Prostate gland (tissue), 2 donors: ENCODE measurements around the gene TMC1.

Experiments used
- POLR2AphosphoS5 ChIP-seq: sonication (generic); formaldehyde crosslinking; IDR thresholded peaks from one replicate; pipeline ENCODE4 v1.6.1; 2017; ENCODE audit warnings: antibody characterized with exemption
- TF ChIP-seq, protein P1 (sequence below), 4 experiments: fragments of 200-600 bp in 2 of 4; fragments of 450-650 bp in 2 of 4; sonication (generic) in 2 of 4; IDR thresholded peaks; 1 replicate in 3 of 4; 2 replicates in 1 of 4; pipeline ENCODE4 v1.5.1; 2016 to 2019; ENCODE audit warnings: antibody characterized with exemption in 4 of 4, mild to moderate bottlenecking in 2 of 4, moderate library complexity in 2 of 4

DNA sequence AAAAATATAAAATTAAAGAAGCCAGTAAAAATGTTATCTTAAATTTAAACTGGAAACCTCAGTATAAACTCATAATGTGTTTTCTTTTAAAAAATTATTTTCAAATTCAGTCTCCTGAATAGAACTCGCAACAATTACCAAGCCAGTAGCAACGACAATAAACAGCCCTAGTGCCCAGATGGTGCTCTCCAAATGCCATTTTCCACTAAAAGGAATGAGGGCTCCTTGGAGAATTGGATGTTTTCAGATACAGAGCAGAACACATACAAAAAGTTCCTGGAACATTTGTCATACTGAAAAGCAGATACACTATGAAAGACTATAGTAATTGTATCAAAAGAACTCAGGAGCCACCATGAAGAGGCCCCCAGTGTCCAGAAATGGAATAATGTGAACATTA, 97.4 kb downstream of the TMC1 start:
- no peak for TF ChIP-seq POLR2AphosphoS5
- TF ChIP-seq, protein P1, sequence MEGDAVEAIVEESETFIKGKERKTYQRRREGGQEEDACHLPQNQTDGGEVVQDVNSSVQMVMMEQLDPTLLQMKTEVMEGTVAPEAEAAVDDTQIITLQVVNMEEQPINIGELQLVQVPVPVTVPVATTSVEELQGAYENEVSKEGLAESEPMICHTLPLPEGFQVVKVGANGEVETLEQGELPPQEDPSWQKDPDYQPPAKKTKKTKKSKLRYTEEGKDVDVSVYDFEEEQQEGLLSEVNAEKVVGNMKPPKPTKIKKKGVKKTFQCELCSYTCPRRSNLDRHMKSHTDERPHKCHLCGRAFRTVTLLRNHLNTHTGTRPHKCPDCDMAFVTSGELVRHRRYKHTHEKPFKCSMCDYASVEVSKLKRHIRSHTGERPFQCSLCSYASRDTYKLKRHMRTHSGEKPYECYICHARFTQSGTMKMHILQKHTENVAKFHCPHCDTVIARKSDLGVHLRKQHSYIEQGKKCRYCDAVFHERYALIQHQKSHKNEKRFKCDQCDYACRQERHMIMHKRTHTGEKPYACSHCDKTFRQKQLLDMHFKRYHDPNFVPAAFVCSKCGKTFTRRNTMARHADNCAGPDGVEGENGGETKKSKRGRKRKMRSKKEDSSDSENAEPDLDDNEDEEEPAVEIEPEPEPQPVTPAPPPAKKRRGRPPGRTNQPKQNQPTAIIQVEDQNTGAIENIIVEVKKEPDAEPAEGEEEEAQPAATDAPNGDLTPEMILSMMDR (IDR thresholded peaks at IDR 0.05): no peak
